SHP77 (cell line): ENCODE data around the gene PPIP5K1.

Source experiments
- DNase-seq, 2 experiments: peaks; one replicate each; lab custom pipeline; 2025; lab: John Stamatoyannopoulos, UW

PPIP5K1 gene

GRCh38 chr15:43517354-43518196 is 72.4 kb downstream of the PPIP5K1 start, which contains the start of gene MAP1A:
Gene MAP1A, plus strand, starts transcription at chr15:43517608. Its CDS starts 3,866 bp downstream, at chr15:43521474.
- DNase-seq, result peak; percentile 48 to 69

- peak; percentile 42 to 45 for DNase-seq
Measured at GRCh38 chr15:43516801-43517353, 73.1 kb downstream of the PPIP5K1 start.

DNA sequence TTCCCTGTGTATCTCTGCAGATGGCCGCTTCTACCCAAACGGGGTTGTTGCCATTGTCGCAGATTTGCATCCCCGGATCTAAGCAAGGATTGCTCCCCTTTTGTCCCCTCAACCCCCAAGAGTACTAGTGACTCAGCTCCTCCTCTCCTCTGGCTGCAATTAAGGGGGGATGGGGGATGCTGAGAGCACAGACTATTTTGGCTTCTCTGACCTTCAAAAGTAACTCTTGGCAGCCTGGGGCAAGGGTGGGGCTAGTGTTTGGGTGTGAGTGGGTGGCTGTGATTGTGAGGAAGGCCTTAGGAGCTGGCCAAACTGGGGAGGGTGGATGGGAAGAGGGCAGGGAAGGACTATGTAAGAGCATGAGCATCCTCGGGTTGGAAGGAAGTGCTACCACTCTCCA is 73.8 kb downstream of the PPIP5K1 start:
- no peak for DNase-seq

DNA sequence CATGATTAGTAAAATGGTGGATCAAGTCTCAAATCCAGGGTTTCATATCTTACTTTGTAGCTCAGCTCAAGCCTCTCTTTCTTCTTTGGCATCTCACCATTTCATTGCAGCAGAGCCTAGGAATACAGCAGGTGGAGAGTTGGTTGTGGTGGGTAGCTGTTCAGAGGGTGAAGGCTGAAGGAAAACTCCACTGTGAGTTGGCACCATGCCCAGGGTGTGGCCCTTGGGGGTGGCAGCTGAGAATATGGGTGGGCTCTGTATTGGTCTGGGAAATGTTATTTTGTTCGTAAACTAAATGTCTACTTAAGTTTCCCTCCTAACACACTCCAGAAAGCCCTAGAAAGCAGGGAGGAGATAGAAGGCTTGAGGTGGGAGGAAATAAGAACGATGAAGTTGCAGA is 74.3 kb downstream of the PPIP5K1 start:
- DNase-seq, result no peak

DNA sequence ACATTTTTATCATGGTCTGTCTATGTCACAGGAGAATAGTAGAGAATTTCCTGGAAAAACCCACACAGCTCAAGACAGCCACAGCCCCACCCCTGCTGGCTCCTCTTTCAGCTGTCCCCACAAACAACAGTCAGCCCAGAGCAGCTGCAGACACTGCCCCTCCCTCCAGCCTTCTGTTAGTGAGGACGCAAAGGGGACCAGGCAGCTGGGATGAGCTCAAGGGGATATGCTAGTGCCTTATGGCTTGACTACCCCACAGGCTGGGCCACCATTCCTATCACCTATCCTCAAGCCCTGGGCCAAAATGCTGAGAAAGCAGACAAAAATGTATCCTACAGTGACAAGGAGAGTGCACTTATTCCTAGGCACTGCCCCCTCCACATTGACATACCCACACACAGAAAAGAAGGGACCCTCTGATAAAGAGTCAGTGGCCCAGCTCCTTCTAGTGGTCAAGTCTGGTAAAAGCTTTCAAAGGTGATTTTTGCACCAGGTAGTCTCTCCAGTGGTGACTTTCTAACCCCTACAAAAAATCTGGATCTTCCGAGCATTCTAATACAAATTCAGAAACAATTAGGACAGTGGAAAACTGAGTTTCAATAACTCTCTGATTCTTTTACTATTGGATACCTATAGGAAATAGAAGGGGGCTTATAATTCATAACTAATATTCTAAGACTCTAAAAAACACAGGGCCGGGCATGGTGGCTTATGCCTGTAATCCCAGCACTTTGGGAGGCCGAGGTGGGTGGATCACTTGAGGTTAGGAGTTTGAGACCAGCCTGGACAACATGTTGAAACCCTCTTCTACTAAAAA is 75.6 kb downstream of the PPIP5K1 start:
- DNase-seq, result peak; percentile 81 to 83

GRCh38 chr15:43513550-43513949 is 76.5 kb downstream of the PPIP5K1 start:
- DNase-seq, result no peak

GRCh38 chr15:43511012-43511885 is 78.8 kb downstream of the PPIP5K1 start:
- peak; percentile 61 to 81 for DNase-seq

GRCh38 chr15:43510200-43511011 is 79.6 kb downstream of the PPIP5K1 start:
- peak; percentile 98 to 99 for DNase-seq

DNA sequence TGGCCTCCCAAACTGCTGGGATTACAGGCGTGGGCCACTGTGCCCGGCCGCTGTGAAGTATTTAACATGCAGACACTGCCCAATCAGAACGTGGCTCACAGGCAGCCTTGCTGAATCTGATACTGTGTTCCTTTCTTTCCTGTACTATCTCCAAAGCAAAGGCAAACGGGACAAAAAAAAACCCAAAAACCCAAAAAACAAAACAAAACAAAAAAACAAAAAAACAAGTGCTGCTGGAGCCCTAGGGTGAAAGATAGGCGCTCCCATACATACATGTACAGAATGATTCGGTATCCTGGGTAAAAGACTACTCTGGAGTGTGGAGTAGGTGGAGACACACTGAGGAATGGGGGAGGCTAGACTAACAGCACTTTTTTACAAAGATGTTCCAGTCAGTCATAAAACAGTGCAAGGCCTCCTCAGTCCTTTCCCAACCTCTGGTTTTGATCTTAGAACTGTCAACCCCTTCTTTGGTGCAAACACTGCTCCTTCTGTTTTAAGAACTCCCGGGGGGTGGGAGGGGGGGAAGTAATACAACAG is 80.3 kb downstream of the PPIP5K1 start:
- DNase-seq, result no peak

DNA sequence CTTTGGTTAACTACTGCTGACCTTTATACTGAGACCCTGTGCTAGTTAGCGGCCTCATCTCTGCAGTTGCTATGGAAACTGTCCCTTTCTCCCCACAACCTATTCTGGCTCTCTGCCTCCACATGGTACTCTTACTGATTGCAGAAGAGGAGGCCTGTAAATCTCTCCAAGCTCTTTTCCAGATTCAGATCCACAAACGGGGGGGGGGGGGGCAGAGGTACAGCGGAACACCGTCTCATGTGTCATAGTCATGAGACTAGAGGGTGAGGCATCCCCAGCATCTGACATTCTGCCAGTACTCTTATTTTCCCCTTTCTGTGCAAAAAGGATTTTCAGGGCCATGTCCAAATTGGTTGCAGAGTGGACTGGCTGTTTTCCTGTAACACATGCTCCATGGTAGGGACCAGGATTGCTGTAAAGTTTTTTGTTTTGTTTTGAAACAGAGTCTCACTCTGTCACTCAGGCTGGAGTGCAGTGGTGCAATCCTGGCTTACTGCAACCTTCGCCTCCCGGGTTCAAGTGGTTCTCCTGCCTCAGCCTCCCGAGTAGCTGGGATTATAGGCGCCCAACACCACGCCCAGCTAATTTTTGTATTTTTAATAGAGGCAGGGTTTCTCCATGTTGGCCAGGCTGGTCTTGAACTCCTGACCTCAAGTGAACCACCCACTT is 80.9 kb downstream of the PPIP5K1 start:
- no peak for DNase-seq

- DNase-seq, result no peak
Measured at GRCh38 chr15:43508421-43508820, 81.6 kb downstream of the PPIP5K1 start.

- DNase-seq, result no peak
Measured at GRCh38 chr15:43505738-43506137, 84.3 kb downstream of the PPIP5K1 start.

GRCh38 chr15:43499635-43500034 is 90.4 kb downstream of the PPIP5K1 start:
- no peak for DNase-seq

GRCh38 chr15:43498990-43499389 is 91.0 kb downstream of the PPIP5K1 start:
- no peak for DNase-seq

- DNase-seq, result no peak
Measured at GRCh38 chr15:43493703-43494472, 96.1 kb downstream of the PPIP5K1 start.

DNA sequence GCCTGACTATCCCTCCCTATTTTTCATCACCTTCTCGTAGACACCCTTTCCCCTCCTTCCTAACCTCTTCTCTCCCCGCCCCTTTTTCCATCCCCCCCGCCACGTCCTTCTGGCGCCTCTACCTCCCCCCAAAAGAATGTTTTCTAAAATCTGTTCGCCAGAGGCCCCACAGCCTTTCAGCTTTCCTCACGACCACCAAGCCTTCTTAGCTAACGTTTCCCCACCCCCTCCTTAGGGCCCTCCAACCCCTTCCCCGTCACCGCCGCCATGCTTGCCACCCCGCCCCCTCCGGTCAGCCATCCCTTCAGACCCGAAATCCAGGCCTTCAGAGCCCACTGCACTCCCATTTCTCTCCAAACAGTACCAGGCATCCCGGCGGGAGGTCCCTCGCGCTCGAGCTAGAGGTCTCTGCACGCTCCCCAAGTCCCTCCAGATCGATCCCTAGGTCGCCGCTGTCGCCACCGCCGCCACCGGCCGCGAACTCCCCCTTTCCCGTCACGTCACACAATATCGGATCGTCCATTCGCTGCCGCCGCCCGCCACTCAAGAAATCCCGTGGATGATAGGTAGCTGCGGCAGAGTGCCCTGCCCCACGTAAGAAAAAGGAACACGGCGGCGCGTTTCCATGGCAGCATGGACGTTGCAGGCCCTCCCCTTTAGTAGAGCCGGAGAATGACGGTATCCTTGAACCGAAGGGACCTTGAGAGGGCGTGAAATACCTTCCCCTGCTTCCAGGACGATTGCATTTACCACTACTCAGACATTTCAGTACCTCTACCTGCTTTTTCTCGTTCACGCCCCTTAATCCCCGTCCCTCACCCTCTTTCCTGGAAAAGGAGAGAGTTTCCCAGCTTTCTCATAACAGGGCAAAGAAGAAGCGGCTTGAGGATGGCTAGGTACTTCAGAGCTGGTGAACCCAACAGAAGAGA is 97.1 kb downstream of the PPIP5K1 start, which contains the start of gene TP53BP1:
Gene TP53BP1, minus strand, starts transcription at position 484 of the 929 bp plus-strand sequence. Its CDS starts 113 bp downstream, at position 371.
- peak; percentile 92 to 95 for DNase-seq

DNA sequence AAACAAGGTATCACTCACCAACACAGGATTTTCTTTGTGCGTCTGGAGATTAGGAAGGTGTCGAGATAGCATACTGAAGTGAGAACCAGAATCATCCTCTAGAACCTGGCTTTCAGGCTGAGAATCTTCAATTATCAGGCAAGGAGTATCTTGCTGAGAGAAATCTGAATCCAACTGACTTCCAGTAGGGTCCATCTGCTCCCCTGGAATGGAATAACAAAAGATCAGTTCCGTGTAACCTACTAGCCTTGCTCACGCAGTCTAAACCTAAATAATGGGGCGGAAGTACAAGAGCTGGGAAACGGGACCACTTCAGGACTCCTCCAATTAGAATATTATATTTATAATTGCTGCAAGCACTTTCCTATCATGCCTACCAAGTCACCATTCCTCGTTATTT is 97.7 kb downstream of the PPIP5K1 start:
- no peak for DNase-seq

- DNase-seq, result no peak
Measured at GRCh38 chr15:43489191-43489590, 100.8 kb downstream of the PPIP5K1 start.
